Measurements from ENCODE around the gene ITGB7. TPM values are rescaled to one million over a fixed set of nuclear protein-coding genes. Genes with fewer than 3 reads are reported as not detected.

The ITGB7 gene
- total RNA-seq, 1 donor from 2014 or later: 137 TPM

- no peaks in the 10 kb centered on the region for H3K27me3 Mint-ChIP-seq
- DNase-seq: no peak
- H3K36me3 Mint-ChIP-seq (ENCODE audit: low read depth): peaks cover 26% of the 10 kb centered on the region
- H3K9me3 Mint-ChIP-seq: no peaks in the 10 kb centered on the region
- no peak for ATAC-seq (ENCODE audit: low read depth)
- no peak for TF ChIP-seq CTCF (IDR thresholded peaks at IDR 0.05)
- H3K27ac Mint-ChIP-seq: peak overlapping the region; percentile 50
- peaks cover 75% of the 10 kb centered on the region for H3K4me1 Mint-ChIP-seq
- intact Hi-C loops (cut with micrococcal nuclease): loop anchor here (10.0 kb wide), 1 partner anchor 293 kb away; the partner anchor contains the start of genes NPFF and TARBP2
- no peak overlapping the region for H3K4me3 Mint-ChIP-seq
- ChIA-PET CTCF (interaction anchor here (0.8 to 14.7 kb wide), 19 partner anchors 9 to 297 kb away, joined by 3 to 298 read pairs (median 5); partner anchors contain the start of genes AAAS, CSAD, ESPL1 and MYG1), POLR2A (interaction anchor here (0.6 to 6.1 kb wide), 10 partner anchors 8 to 88 kb away, joined by 3 to 48 read pairs (median 4); partner anchors contain the start of genes ESPL1, MYG1 and PFDN5)
These were observed 4.7 kb upstream of the ITGB7 start for GRCh38 chr12:53211476-53212381.

- Mint-ChIP-seq H3K36me3 (ENCODE audit: low read depth) (peaks cover 26% of the 10 kb centered on the region), H3K27ac (peak overlapping the region; percentile 24), H3K27me3 (no peaks in the 10 kb centered on the region), H3K9me3 (no peaks in the 10 kb centered on the region), H3K4me3 (no peak overlapping the region), H3K4me1 (peaks cover 75% of the 10 kb centered on the region)
- intact Hi-C loops (cut with micrococcal nuclease): loop anchor here (10.0 kb wide), 1 partner anchor 294 kb away; the partner anchor contains the start of genes NPFF and TARBP2
- CTCF ChIA-PET: interaction anchor here (0.6 to 14.7 kb wide), 9 partner anchors 12 to 135 kb away, joined by 3 to 298 read pairs (median 14); partner anchors contain the start of genes CSAD, ESPL1, MYG1 and PFDN5
- TF ChIP-seq CTCF (IDR thresholded peaks at IDR 0.05): no peak
- DNase-seq (no peak), ATAC-seq (ENCODE audit: low read depth) (no peak)
- POLR2A ChIA-PET: interaction anchor here (0.9 to 7.3 kb wide), 7 partner anchors 9 to 84 kb away, joined by 3 to 57 read pairs (median 17); partner anchors contain the start of genes CSAD, ESPL1, PFDN5 and ZNF740
These were observed 3.8 kb upstream of the ITGB7 start for GRCh38 chr12:53210843-53211242.

DNA sequence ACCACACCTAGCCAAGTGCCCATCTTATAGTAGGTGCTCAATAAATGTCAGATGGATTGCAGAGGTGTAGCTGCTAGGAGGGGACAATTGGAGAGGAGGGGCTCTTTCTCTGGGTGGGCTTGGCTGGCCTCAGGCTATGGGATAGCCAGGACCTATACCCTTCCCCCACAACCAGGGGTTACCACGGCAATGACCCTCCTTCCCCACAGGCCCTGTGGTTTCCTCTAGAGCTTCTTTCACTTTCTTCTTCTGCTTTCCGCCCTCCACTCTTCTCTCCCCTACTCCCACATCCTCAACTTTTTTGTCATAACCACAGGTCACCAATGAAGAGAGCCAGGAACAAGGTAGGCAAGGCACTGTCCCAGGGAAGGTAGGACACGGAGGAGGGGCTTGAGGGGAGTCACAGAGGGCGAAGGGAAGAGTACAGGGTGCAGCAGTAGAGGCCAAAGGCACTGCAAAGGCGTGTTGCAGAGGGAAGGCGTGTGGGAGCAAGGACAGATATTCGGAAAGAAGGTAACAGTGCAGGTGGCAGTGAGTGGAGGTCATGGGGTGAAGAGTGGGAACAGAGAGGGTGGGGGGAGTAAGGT is 1.9 kb upstream of the ITGB7 start:
- DNase-seq (no peak), ATAC-seq (ENCODE audit: low read depth) (peak; percentile 55)
- ChIA-PET POLR2A (interaction anchor here (0.5 to 7.3 kb wide), 11 partner anchors 9 to 115 kb away, joined by 3 to 57 read pairs (median 7); partner anchors contain the start of genes CSAD, ESPL1, PFDN5 and ZNF740), CTCF (interaction anchor here (0.7 to 14.7 kb wide), 10 partner anchors 10 to 136 kb away, joined by 3 to 298 read pairs (median 11); partner anchors contain the start of genes AAAS, CSAD, ESPL1 and PFDN5)
- H3K36me3 Mint-ChIP-seq (ENCODE audit: low read depth): peaks cover 19% of the 10 kb centered on the region
- H3K9me3 Mint-ChIP-seq: no peaks in the 10 kb centered on the region
- no peaks in the 10 kb centered on the region for H3K27me3 Mint-ChIP-seq
- peak overlapping the region; percentile 97 for H3K27ac Mint-ChIP-seq
- peak overlapping the region; percentile 90 for H3K4me3 Mint-ChIP-seq
- no peak for TF ChIP-seq CTCF (IDR thresholded peaks at IDR 0.05)
- intact Hi-C loops (cut with micrococcal nuclease): loop anchor here (1.0 kb wide), 2 partner anchors 9 to 11 kb away; no protein-coding TSS in a partner anchor
- H3K4me1 Mint-ChIP-seq: peaks cover 84% of the 10 kb centered on the region

- POLR2A ChIA-PET: interaction anchor here (0.5 to 7.3 kb wide), 10 partner anchors 10 to 115 kb away, joined by 3 to 57 read pairs (median 12); partner anchors contain the start of genes CSAD, ESPL1, PFDN5 and ZNF740
- CTCF ChIA-PET: interaction anchor here (1.0 to 14.7 kb wide), 8 partner anchors 10 to 137 kb away, joined by 3 to 298 read pairs (median 12); partner anchors contain the start of genes AAAS, ESPL1 and PFDN5
- Mint-ChIP-seq H3K27ac (peak overlapping the region; percentile 97), H3K27me3 (no peaks in the 10 kb centered on the region), H3K4me1 (peaks cover 83% of the 10 kb centered on the region), H3K9me3 (no peaks in the 10 kb centered on the region), H3K36me3 (ENCODE audit: low read depth) (peaks cover 15% of the 10 kb centered on the region), H3K4me3 (peak overlapping the region; percentile 90)
- intact Hi-C loops (cut with micrococcal nuclease): no loop called here
- no peak for TF ChIP-seq CTCF (IDR thresholded peaks at IDR 0.05)
- DNase-seq (no peak), ATAC-seq (ENCODE audit: low read depth) (no peak)
These were observed 1.4 kb upstream of the ITGB7 start for GRCh38 chr12:53208435-53208834.
